T-helper 1 cell treated with Interleukin-12 subunit alpha and Interleukin-12 subunit beta and Interleukin-4 antibody, amounts not matched to agents 30 μg/mL and 1 μg/mL, for 36 hours (primary cell): Measurements from ENCODE around the gene HTR7.
"Not testable (repeated sequence)": the region's sequence is repeated elsewhere in the genome, so short reads cannot be mapped to it uniquely, and the experiment has no call there.

Source experiments
- H3K27ac Mint-ChIP-seq: one replicate; pipeline ENCODE4 v1.8.0; 2021; ENCODE audit warnings: mild to moderate bottlenecking, mixed read lengths
- H3K27me3 Mint-ChIP-seq: one replicate; pipeline ENCODE4 v1.8.0; 2021; ENCODE audit warnings: low read depth, mixed read lengths
- H3K36me3 Mint-ChIP-seq: one replicate; pipeline ENCODE4 v1.8.0; 2021; ENCODE audit warnings: low read depth, mixed read lengths
- H3K4me1 Mint-ChIP-seq: one replicate; pipeline ENCODE4 v1.8.0; 2021; ENCODE audit warnings: low read depth, mixed read lengths
- H3K4me3 Mint-ChIP-seq: one replicate; pipeline ENCODE4 v1.8.0; 2021; ENCODE audit warnings: mild to moderate bottlenecking, moderate library complexity, mixed read lengths
- H3K9me3 Mint-ChIP-seq: one replicate; pipeline ENCODE4 v1.8.0; 2021; ENCODE audit warnings: mixed read lengths

HTR7 gene

GRCh38 chr10:90857635-90858460, at the start of gene HTR7:
TSS of gene HTR7 (minus strand) at chr10:90858039. CDS start at chr10:90857671, 368 bp downstream.
- Mint-ChIP-seq H3K9me3 (no peaks in the 10 kb centered on the region), H3K27ac (no peak within 1 kb of the TSS), H3K36me3 (peaks cover 4% of the 10 kb centered on the region), H3K27me3 (peaks cover 86% of the 10 kb centered on the region), H3K4me3 (peak within 1 kb of the TSS; percentile 85), H3K4me1 (peaks cover 8% of the 10 kb centered on the region)

- H3K4me1 Mint-ChIP-seq = peaks cover 7% of the 10 kb centered on the region
- H3K27ac Mint-ChIP-seq = no peak overlapping the region
- H3K27me3 Mint-ChIP-seq = no peaks in the 10 kb centered on the region
- H3K4me3 Mint-ChIP-seq = no peak overlapping the region
- H3K36me3 Mint-ChIP-seq = peaks cover 4% of the 10 kb centered on the region
- H3K9me3 Mint-ChIP-seq = no peaks in the 10 kb centered on the region
These were observed 48.8 kb upstream of the HTR7 start for GRCh38 chr10:90906596-90906995.

- H3K36me3 Mint-ChIP-seq = peaks cover 4% of the 10 kb centered on the region
- H3K4me3 Mint-ChIP-seq = no peak overlapping the region
- peaks cover 7% of the 10 kb centered on the region for H3K4me1 Mint-ChIP-seq
- no peaks in the 10 kb centered on the region for H3K27me3 Mint-ChIP-seq
- H3K9me3 Mint-ChIP-seq = no peaks in the 10 kb centered on the region
- no peak overlapping the region for H3K27ac Mint-ChIP-seq
These were observed 48.1 kb upstream of the HTR7 start for GRCh38 chr10:90905925-90906324.

GRCh38 chr10:90896916-90897315, 39.1 kb upstream of the HTR7 start:
- not testable (repeated sequence) for H3K4me1 Mint-ChIP-seq, H3K9me3 Mint-ChIP-seq, H3K27me3 Mint-ChIP-seq, H3K4me3 Mint-ChIP-seq
- H3K36me3 Mint-ChIP-seq = peaks cover 17% of the 10 kb centered on the region
- H3K27ac Mint-ChIP-seq = peak overlapping the region; percentile 46

- H3K27ac Mint-ChIP-seq = no peak overlapping the region
- no peaks in the 10 kb centered on the region for H3K27me3 Mint-ChIP-seq
- H3K36me3 Mint-ChIP-seq = peaks cover 40% of the 10 kb centered on the region
- peaks cover 8% of the 10 kb centered on the region for H3K4me1 Mint-ChIP-seq
- H3K4me3 Mint-ChIP-seq = no peak overlapping the region
- no peaks in the 10 kb centered on the region for H3K9me3 Mint-ChIP-seq
These were observed 35.4 kb upstream of the HTR7 start for GRCh38 chr10:90893190-90893589.

- peaks cover 50% of the 10 kb centered on the region for H3K36me3 Mint-ChIP-seq
- H3K9me3 Mint-ChIP-seq = no peaks in the 10 kb centered on the region
- peaks cover 1% of the 10 kb centered on the region for H3K4me1 Mint-ChIP-seq
- no peak overlapping the region for H3K27ac Mint-ChIP-seq
- H3K4me3 Mint-ChIP-seq = no peak overlapping the region
- H3K27me3 Mint-ChIP-seq = no peaks in the 10 kb centered on the region
These were observed 32.5 kb upstream of the HTR7 start for GRCh38 chr10:90890347-90890746.

GRCh38 chr10:90889636-90890035, 31.8 kb upstream of the HTR7 start:
- Mint-ChIP-seq H3K9me3 (no peaks in the 10 kb centered on the region), H3K27ac (no peak overlapping the region), H3K4me3 (no peak overlapping the region), H3K36me3 (peaks cover 48% of the 10 kb centered on the region), H3K4me1 (peaks cover 1% of the 10 kb centered on the region), H3K27me3 (no peaks in the 10 kb centered on the region)

GRCh38 chr10:90888387-90888786, 30.5 kb upstream of the HTR7 start:
- no peaks in the 10 kb centered on the region for H3K27me3 Mint-ChIP-seq
- no peak overlapping the region for H3K27ac Mint-ChIP-seq
- no peaks in the 10 kb centered on the region for H3K9me3 Mint-ChIP-seq
- H3K36me3 Mint-ChIP-seq = peaks cover 46% of the 10 kb centered on the region
- H3K4me1 Mint-ChIP-seq = peaks cover 1% of the 10 kb centered on the region
- no peak overlapping the region for H3K4me3 Mint-ChIP-seq

- H3K9me3 Mint-ChIP-seq = no peaks in the 10 kb centered on the region
- H3K4me1 Mint-ChIP-seq = peaks cover 1% of the 10 kb centered on the region
- H3K36me3 Mint-ChIP-seq = peaks cover 47% of the 10 kb centered on the region
- H3K4me3 Mint-ChIP-seq = no peak overlapping the region
- no peak overlapping the region for H3K27ac Mint-ChIP-seq
- H3K27me3 Mint-ChIP-seq = no peaks in the 10 kb centered on the region
These were observed 29.7 kb upstream of the HTR7 start for GRCh38 chr10:90887555-90887954.

- no peaks in the 10 kb centered on the region for H3K27me3 Mint-ChIP-seq
- no peak overlapping the region for H3K4me3 Mint-ChIP-seq
- no peaks in the 10 kb centered on the region for H3K9me3 Mint-ChIP-seq
- peaks cover 36% of the 10 kb centered on the region for H3K36me3 Mint-ChIP-seq
- H3K4me1 Mint-ChIP-seq = no peaks in the 10 kb centered on the region
- H3K27ac Mint-ChIP-seq = no peak overlapping the region
These were observed 27.3 kb upstream of the HTR7 start for GRCh38 chr10:90885176-90885575.

GRCh38 chr10:90884431-90884830, 26.6 kb upstream of the HTR7 start:
- no peak overlapping the region for H3K27ac Mint-ChIP-seq
- H3K4me3 Mint-ChIP-seq = no peak overlapping the region
- no peaks in the 10 kb centered on the region for H3K9me3 Mint-ChIP-seq
- H3K4me1 Mint-ChIP-seq = no peaks in the 10 kb centered on the region
- H3K36me3 Mint-ChIP-seq = peaks cover 30% of the 10 kb centered on the region
- no peaks in the 10 kb centered on the region for H3K27me3 Mint-ChIP-seq

- H3K4me1 Mint-ChIP-seq, H3K4me3 Mint-ChIP-seq, H3K9me3 Mint-ChIP-seq, H3K27ac Mint-ChIP-seq, H3K27me3 Mint-ChIP-seq: not testable (repeated sequence)
- H3K36me3 Mint-ChIP-seq = peaks cover 17% of the 10 kb centered on the region
These were observed 22.4 kb upstream of the HTR7 start for GRCh38 chr10:90880059-90880719.

- Mint-ChIP-seq H3K4me3 (no peak overlapping the region), H3K27ac (no peak overlapping the region), H3K4me1 (peaks cover 2% of the 10 kb centered on the region), H3K9me3 (no peaks in the 10 kb centered on the region), H3K36me3 (peaks cover 17% of the 10 kb centered on the region), H3K27me3 (no peaks in the 10 kb centered on the region)
These were observed 21.2 kb upstream of the HTR7 start for GRCh38 chr10:90879062-90879461.

- Mint-ChIP-seq H3K4me1 (peaks cover 28% of the 10 kb centered on the region), H3K9me3 (peaks cover 3% of the 10 kb centered on the region), H3K27me3 (peaks cover 22% of the 10 kb centered on the region), H3K4me3 (peak overlapping the region; percentile 99), H3K36me3 (peaks cover 9% of the 10 kb centered on the region), H3K27ac (peak overlapping the region; percentile 83)
These were observed 14.8 kb upstream of the HTR7 start for GRCh38 chr10:90872648-90873020.
